HCT116 (cell line): ENCODE data around the gene DNAJA4. TPM values are rescaled to one million over a fixed set of nuclear protein-coding genes. Genes with fewer than 3 reads are reported as not detected.
A peak's percentile ranks its signal among the peaks of the same experiment; 100 is the strongest.

Experiments used
- ATAC-seq: fragments of 200-7000 bp; cut with Tn5 transposase; 2 replicates; pipeline ENCODE4 v1.9.1; 2020; ENCODE audit warnings: mild to moderate bottlenecking, moderate library complexity
- BruUV-seq: library from RNA; stranded (reverse); fragments of 400-500 nt; replicated peaks from 2 replicates; lab custom pipeline; 2021; lab: Mats Ljungman, UMichigan
- CTCF ChIA-PET: fragments of 300-600 bp; sonication (Branson Sonifier 250); formaldehyde crosslinking; loops from one replicate; lab custom pipeline; 2021; ENCODE audit warnings: antibody characterized with exemption; lab: Charles Lee
- POLR2A ChIA-PET: fragments of 300-600, 350-600 bp; sonication (Branson Sonifier 250); formaldehyde crosslinking; loops from one replicate; lab custom pipeline; 2021; ENCODE audit warnings: antibody characterized with exemption; lab: Charles Lee
- RAD21 ChIA-PET, 2 experiments: fragments of 300-600 bp; sonication (Branson Sonifier 250); formaldehyde crosslinking; loops; one replicate each; lab custom pipeline; 2023; ENCODE audit warnings: low total read pairs in 2 of 2; ENCODE audit not compliant: uncharacterized antibody in 2 of 2, unreplicated experiment in 2 of 2, low non-redundant PET in 1 of 2; lab: Charles Lee
- DNase-seq: peaks from one replicate; pipeline ENCODE4 v3.0.0-alpha.2; 2010; ENCODE audit warnings: low read depth, low spot score
- H2AFZ ChIP-seq: fragments of 200-600 bp; shearing (Covaris generic), sonication (generic); 2 replicates; pipeline ENCODE4 v1.6.1; 2017; ENCODE audit warnings: low read depth, mixed run types, mixed read lengths, antibody characterized with exemption, low read length; ENCODE audit not compliant: poor library complexity, severe bottlenecking
- H3K27ac ChIP-seq: 2 replicates; pipeline ENCODE4 v1.5.1; 2012; ENCODE audit warnings: low read depth, low read length
- H3K27me3 ChIP-seq: fragments of 200-600 bp; sonication (generic); 2 replicates; pipeline ENCODE4 v1.6.1; 2016; ENCODE audit warnings: mixed run types, low read length, mixed read lengths; ENCODE audit not compliant: insufficient read depth
- H3K36me3 ChIP-seq, 2 experiments: fragments of 200-500 bp in 1 of 2; fragments of 200-600 bp in 1 of 2; sonication (Bioruptor generic) in 1 of 2; sonication (generic) in 1 of 2; 2 replicates each; pipeline versions ENCODE4 v1.5.1 to v1.6.1; 2014 to 2016; ENCODE audit warnings: low read length in 2 of 2, inconsistent platforms in 1 of 2, mixed read lengths in 1 of 2, mixed run types in 1 of 2; ENCODE audit not compliant: insufficient read depth in 2 of 2, control insufficient read depth in 1 of 2
- H3K4me1 ChIP-seq, 2 experiments: fragments of 200-600 bp in 1 of 2; sonication (generic) in 1 of 2; 2 replicates each; pipeline versions ENCODE4 v1.5.1 to v1.6.1; 2012 to 2017; ENCODE audit warnings: low read length in 2 of 2, inconsistent platforms in 1 of 2, mild to moderate bottlenecking in 1 of 2, mixed read lengths in 1 of 2, mixed run types in 1 of 2, moderate library complexity in 1 of 2; ENCODE audit not compliant: insufficient read depth in 2 of 2, control insufficient read depth in 1 of 2
- H3K4me2 ChIP-seq: fragments of 200-600 bp; sonication (generic); 2 replicates; pipeline ENCODE4 v1.6.1; 2017; ENCODE audit warnings: mixed run types, low read length, mixed read lengths
- H3K4me3 ChIP-seq, 2 experiments: fragments of 200-600 bp in 1 of 2; sonication (generic) in 1 of 2; replicated peaks in 1 of 2; 2 replicates each; pipeline ENCODE4 v1.5.1; 2011 to 2016; ENCODE audit warnings: low read length in 2 of 2, control low read depth in 1 of 2, low read depth in 1 of 2, mild to moderate bottlenecking in 1 of 2, mixed read lengths in 1 of 2, mixed run types in 1 of 2
- H3K79me2 ChIP-seq: fragments of 200-600 bp; sonication (generic); 2 replicates; pipeline ENCODE4 v1.6.1; 2017; ENCODE audit warnings: mild to moderate bottlenecking, mixed run types, low read length, moderate library complexity, mixed read lengths; ENCODE audit not compliant: insufficient read depth
- H3K9ac ChIP-seq: fragments of 200-600 bp; sonication (generic); 2 replicates; pipeline ENCODE4 v1.6.1; 2016; ENCODE audit warnings: low read length, mixed read lengths
- H3K9me2 ChIP-seq: fragments of 200-600 bp; sonication (generic), shearing (Covaris generic); 2 replicates; pipeline ENCODE4 v1.6.1; 2017; ENCODE audit warnings: mixed run types, mild to moderate bottlenecking, moderate library complexity; ENCODE audit not compliant: insufficient read depth
- H3K9me3 ChIP-seq, 2 experiments: fragments of 200-500 bp in 1 of 2; fragments of 200-600 bp in 1 of 2; sonication (Bioruptor generic) in 1 of 2; sonication (generic) in 1 of 2; 2 replicates each; pipeline ENCODE4 v1.6.1; 2014 to 2017; ENCODE audit warnings: low read length in 2 of 2, mixed read lengths in 2 of 2, inconsistent platforms in 1 of 2, low read depth in 1 of 2, mild to moderate bottlenecking in 1 of 2, mixed run types in 1 of 2, moderate library complexity in 1 of 2; ENCODE audit not compliant: control insufficient read depth in 1 of 2, insufficient read depth in 1 of 2
- H4K20me1 ChIP-seq: fragments of 200-600 bp; sonication (generic), shearing (Covaris generic); 2 replicates; pipeline ENCODE4 v1.6.1; 2017; ENCODE audit warnings: mixed run types, mild to moderate bottlenecking, moderate library complexity; ENCODE audit not compliant: insufficient read depth
- ATF3 ChIP-seq: IDR thresholded peaks from 2 replicates; pipeline ENCODE4 v1.6.1; 2012
- CBX3 ChIP-seq: IDR thresholded peaks from 2 replicates; pipeline ENCODE4 v1.6.1; 2012; ENCODE audit warnings: low read depth
- CTCF ChIP-seq, 3 experiments: fragments of 200-600 bp in 1 of 3; sonication (generic) in 1 of 3; IDR thresholded peaks in 2 of 3; conservative IDR thresholded peaks in 1 of 3; 2 replicates each; pipeline ENCODE4 v1.5.1; 2012 to 2017; ENCODE audit warnings: low read depth in 2 of 3, low read length in 2 of 3, antibody characterized with exemption in 1 of 3, borderline replicate concordance in 1 of 3, control low read depth in 1 of 3, mild to moderate bottlenecking in 1 of 3, mixed read lengths in 1 of 3, mixed run types in 1 of 3, moderate library complexity in 1 of 3; ENCODE audit not compliant: insufficient read depth in 1 of 3
- MAX ChIP-seq: IDR thresholded peaks from 2 replicates; pipeline ENCODE4 v1.6.1; 2012
- POLR2AphosphoS5 ChIP-seq: IDR thresholded peaks from 2 replicates; pipeline ENCODE4 v1.6.1; 2011; ENCODE audit warnings: mild to moderate bottlenecking, low read depth, low read length, moderate library complexity
- SIN3A ChIP-seq: IDR thresholded peaks from 2 replicates; pipeline ENCODE4 v1.6.1; 2012; ENCODE audit warnings: low read depth
- intact Hi-C: fragments of 100-400 bp; cut with micrococcal nuclease; formaldehyde crosslinking; loops from 2 replicates; pipeline ENCODE4 v1.10.0; 2022
- total RNA-seq: library from RNA; stranded (reverse); gene quantifications from one replicate; pipeline ENCODE4 v1.2.1, GENCODE V29; 2021; ENCODE audit not compliant: unreplicated experiment

DNAJA4 gene
- total RNA-seq, 1 experiment from 2014 or later: 66.6 TPM

DNA sequence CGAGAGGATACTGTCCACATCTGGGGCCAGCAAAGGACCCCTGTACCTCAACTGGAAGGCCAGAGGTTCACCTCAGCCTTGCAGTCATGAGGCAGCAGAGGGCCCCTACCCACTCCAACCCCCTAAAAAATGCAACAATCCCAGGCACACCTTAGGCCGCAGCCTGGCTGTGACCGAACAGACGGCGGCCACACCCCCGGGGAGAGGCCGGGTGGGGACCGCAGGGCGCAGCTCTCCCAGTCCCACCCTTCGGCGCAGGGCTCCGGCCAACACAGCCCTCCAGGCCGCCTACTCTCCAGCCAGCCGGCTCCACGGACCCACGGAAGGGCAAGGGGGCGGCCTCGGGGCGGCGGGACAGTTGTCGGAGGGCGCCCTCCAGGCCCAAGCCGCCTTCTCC, 457 bp upstream of the DNAJA4 start (continued):
- no peak for TF ChIP-seq MAX
- no peak for TF ChIP-seq SIN3A
- no peak for TF ChIP-seq ATF3
- TF ChIP-seq CBX3: no peak
- no peak for TF ChIP-seq CTCF (IDR thresholded peaks at IDR 0.05 in 2 of 3, conservative IDR thresholded peaks at IDR 0.05 in 1 of 3; ENCODE audit: borderline replicate concordance in 1 of 3, insufficient read depth in 1 of 3, low read depth in 2 of 3, low read length in 2 of 3)
- TF ChIP-seq, all 23 proteins: peak for 0

DNA sequence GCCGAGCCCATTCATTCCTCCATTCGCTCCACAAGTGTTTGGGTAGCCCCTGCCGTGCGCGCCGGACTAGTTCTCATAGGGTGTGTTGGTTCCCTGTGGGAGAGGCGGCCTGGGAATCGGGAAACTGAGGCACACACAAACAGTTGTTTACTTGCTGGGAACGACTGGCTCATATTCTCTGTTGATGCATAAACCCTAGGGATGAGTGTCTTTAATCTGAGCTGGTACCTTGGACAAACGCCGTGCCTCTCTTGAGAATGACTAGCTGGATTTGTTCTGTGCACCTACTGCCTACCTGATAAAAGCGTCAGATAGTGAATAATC, 737 bp downstream of the DNAJA4 start:
- TF ChIP-seq SIN3A: no peak
- TF ChIP-seq POLR2AphosphoS5: 0 out of 2 replicates have a peak, but pooled peaks have one; percentile 1
- Histone ChIP-seq H3K4me2 (peak overlapping the region; percentile 95), H3K9me2 (no peaks in the 10 kb centered on the region), H3K36me3 (peaks cover 2 to 26% of the 10 kb centered on the region in 2 experiments; a peak in 3 of 4 replicates), H3K27me3 (no peaks in the 10 kb centered on the region), H4K20me1 (no peaks in the 10 kb centered on the region), H3K4me3 (peak overlapping the region; percentile 65 to 75), H3K79me2 (peaks cover 55% of the 10 kb centered on the region), H2AFZ (no peak overlapping the region), H3K27ac (peak overlapping the region; percentile 98), H3K9ac (peak overlapping the region; percentile 91), H3K4me1 (peaks cover 8 to 23% of the 10 kb centered on the region in 2 experiments), H3K9me3 (no peaks in the 10 kb centered on the region)
- ChIA-PET POLR2A (interaction anchor here (0.9 to 3.8 kb wide), 2 partner anchors 31 to 34 kb away, joined by 3 to 23 read pairs; partner anchors contain the start of gene SKIC8), RAD21 (no interaction called here), CTCF (interaction anchor here (1.2 kb wide), 1 partner anchor 35 kb away, joined by 3 read pairs; the partner anchor contains the start of gene SKIC8)
- no peak for DNase-seq
- intact Hi-C loops: no loop called here
- no TSS peak for BruUV-seq
- no peak for ATAC-seq
